22Rv1 (cell line): Measurements from ENCODE around the gene TAGLN2.

ENCODE experiments used
- H3K27ac ChIP-seq: fragments of 450-650 bp; 2 replicates; pipeline ENCODE4 v1.5.1; 2017
- CTCF ChIP-seq: fragments of 450-650 bp; IDR thresholded peaks from 2 replicates; pipeline ENCODE4 v1.5.1; 2017; ENCODE audit warnings: mild to moderate bottlenecking
- ZFX ChIP-seq: fragments of 450-650 bp; IDR thresholded peaks from 2 replicates; pipeline ENCODE4 v1.6.1; 2017; ENCODE audit warnings: antibody characterized with exemption, borderline replicate concordance

The TAGLN2 gene

DNA sequence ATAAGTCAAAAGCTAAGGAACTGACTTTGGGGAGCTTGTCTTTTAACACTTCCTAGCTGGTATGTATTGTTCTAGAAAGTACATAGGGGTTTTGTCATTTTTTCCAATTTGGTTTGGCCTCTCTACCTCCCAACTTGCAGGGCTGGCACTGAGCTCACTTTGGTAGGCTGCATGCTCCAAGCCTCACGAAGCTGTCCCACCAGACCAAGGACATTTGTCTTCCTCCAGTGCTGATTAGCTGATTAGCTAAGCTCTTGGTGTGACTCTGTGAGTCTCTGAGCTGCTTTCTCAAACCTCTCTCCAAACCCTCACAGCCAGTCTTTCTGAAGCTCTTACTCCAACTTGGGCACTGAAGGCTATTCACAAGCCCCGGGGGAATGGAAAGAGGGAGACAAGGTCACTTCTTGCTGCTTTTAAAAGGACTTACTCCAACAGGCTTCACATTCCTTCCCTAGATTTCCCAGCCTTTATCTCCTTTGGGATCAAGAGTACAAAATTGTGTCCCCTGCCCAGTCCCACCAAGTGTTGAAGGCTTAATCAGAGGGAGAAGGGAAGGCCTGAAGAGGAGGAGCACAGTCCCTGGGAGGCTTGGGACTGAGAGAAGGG lies 24.4 kb downstream of the TAGLN2 start:
- peak overlapping the region; percentile 99 for H3K27ac ChIP-seq
- no peak for TF ChIP-seq CTCF
- TF ChIP-seq ZFX, result no peak

- H3K27ac ChIP-seq, result peak within 1 kb of the TSS; percentile 99
- TF ChIP-seq ZFX (no peak), CTCF (0 out of 2 replicates have a peak, but pooled peaks have one; percentile 12)
These were observed 25.1 kb downstream of the TAGLN2 start, which contains the start of gene CFAP45 for GRCh38 chr1:159900086-159900680. Gene CFAP45 (minus strand): TSS chr1:159900165. CDS start chr1:159900098, 67 bp downstream.

DNA sequence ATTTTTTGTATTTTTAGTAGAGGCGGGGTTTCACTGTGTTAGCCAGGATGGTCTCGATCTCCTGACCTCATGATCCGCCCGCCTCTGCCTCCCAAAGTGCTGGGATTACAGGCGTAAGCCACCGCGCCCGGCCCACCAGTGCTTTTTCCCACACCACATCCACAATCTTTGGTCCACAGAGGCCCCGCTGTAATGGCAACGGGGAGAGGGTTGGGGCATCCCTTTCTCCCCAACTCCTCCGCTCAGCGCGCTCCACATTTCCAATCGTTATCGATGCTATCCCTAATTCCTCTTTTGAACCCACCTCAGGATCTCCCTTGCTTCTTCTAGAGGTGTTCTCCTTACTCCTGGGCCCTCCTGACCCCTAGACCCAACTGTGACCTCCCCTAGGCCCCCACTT lies 25.7 kb downstream of the TAGLN2 start:
- peak overlapping the region; percentile 99 for H3K27ac ChIP-seq

- no peak overlapping the region for H3K27ac ChIP-seq
- TF ChIP-seq CTCF, result no peak
- TF ChIP-seq ZFX, result no peak
These were observed 26.8 kb downstream of the TAGLN2 start for GRCh38 chr1:159898527-159898926.

DNA sequence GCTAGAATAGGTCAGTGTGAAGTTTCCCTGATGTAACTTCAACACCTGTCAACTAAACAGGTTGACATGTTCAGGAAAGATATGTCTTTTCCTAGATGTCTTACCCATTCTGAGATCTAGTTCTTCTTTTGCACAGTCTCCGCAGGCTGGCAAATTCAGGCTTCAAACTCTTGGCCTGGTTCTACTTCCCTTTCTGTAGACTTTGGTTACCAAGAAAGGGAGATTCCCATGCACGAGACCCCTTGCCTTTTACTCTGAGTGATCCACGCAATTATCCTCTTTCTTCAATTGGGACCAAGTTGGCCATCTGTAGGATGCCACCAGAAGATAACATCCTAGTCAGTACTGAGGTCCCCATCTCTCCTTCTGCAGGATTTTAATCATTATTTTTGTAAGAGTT lies 27.3 kb downstream of the TAGLN2 start:
- TF ChIP-seq ZFX (no peak), CTCF (no peak)
- H3K27ac ChIP-seq, result no peak overlapping the region

DNA sequence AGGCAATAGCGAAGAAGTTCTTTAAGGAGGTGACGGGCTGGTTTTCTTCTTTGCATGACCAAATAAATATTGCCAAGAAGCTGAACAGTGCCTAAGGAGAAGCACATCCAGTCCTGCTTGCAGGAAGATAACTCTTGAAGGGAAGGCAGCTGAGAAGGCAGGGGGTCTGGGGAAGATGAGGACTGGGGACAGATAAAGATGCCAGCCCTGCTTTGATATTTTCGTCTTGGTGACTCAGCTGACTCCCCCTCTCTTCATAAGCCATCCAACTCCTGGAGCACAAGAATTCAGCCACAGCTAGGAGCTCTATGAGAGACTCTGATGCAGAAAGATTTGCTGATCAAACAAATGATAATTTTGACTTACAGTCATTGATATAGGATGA lies 28.8 kb downstream of the TAGLN2 start:
- TF ChIP-seq CTCF, result no peak
- no peak for TF ChIP-seq ZFX

DNA sequence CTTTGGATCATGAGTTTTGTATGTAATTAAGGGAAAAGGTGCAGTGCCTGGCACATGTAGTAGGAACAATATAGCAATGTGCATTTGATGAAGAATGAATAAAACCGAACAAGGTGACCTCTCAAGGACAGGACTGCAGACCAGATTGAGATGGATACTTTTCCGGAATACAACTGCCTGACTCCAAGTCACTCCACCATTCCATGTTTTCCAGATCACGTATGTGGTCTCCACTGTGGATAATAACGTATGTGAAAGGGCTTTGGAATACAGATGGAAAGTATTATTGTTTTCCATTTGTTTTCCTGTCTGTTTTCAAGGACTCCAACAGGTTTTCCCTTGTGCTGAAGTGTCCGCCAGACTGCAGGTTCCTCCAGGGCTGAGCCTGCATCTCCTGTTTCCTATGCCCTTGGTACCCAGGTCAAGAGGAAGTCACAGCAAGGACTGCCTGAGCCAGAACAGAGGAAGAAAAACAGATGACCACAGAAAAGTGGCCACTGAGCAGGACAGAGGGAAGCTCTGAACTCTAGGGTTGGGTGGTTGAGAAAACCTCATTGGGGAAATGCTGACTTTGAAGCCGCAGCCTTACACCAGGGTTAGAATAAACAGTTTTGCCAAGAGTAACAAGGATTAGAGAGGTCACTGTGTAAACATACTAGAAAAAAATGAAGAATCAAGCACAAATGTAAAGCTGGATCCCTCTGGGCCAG lies 29.3 kb downstream of the TAGLN2 start:
- TF ChIP-seq CTCF (no peak), ZFX (no peak)

More for the DNA sequence above, 28.8 kb downstream of the TAGLN2 start:
- H3K27ac ChIP-seq, result no peak overlapping the region

More for the DNA sequence above, 29.3 kb downstream of the TAGLN2 start:
- no peak overlapping the region for H3K27ac ChIP-seq
